Stimulated activated CD4-positive, alpha-beta T cell treated with anti-CD3 and anti-CD28 coated beads, Interleukin-1b, Interleukin-23, amount 100 ng/mL, for 4 hours (primary cell): ENCODE measurements around the gene VOPP1.

ENCODE experiments used
- DNase-seq, 2 donors: peaks; one replicate each; pipeline ENCODE4 v3.0.0-alpha.2; 2020; ENCODE audit warnings: low read depth in 2 of 2

Gene VOPP1

GRCh38 chr7:55469271-55469681 is 103.0 kb downstream of the VOPP1 start:
- no peak for DNase-seq

- DNase-seq, result no peak
Observed at GRCh38 chr7:55468495-55468894, 103.8 kb downstream of the VOPP1 start.

GRCh38 chr7:55467047-55467593 is 105.2 kb downstream of the VOPP1 start:
- no peak for DNase-seq

- DNase-seq, result no peak
Observed at GRCh38 chr7:55465691-55466090, 106.6 kb downstream of the VOPP1 start.

- DNase-seq, result no peak
Observed at GRCh38 chr7:55464422-55464821, 107.9 kb downstream of the VOPP1 start.

GRCh38 chr7:55463686-55464262 is 108.5 kb downstream of the VOPP1 start:
- no peak for DNase-seq

- no peak for DNase-seq
Observed at GRCh38 chr7:55458351-55458750, 114.0 kb downstream of the VOPP1 start.

GRCh38 chr7:55457801-55458200 is 114.5 kb downstream of the VOPP1 start:
- no peak for DNase-seq

GRCh38 chr7:55452971-55453370 is 119.3 kb downstream of the VOPP1 start:
- no peak for DNase-seq

GRCh38 chr7:55449992-55450535 is 122.2 kb downstream of the VOPP1 start:
- DNase-seq, result no peak

- no peak for DNase-seq
Observed at GRCh38 chr7:55449205-55449991, 122.9 kb downstream of the VOPP1 start.

- no peak for DNase-seq
Observed at GRCh38 chr7:55448526-55448925, 123.8 kb downstream of the VOPP1 start.

GRCh38 chr7:55444786-55445185 is 127.5 kb downstream of the VOPP1 start:
- no peak for DNase-seq

- DNase-seq, result no peak
Observed at GRCh38 chr7:55441774-55442522, 130.4 kb downstream of the VOPP1 start.

GRCh38 chr7:55441002-55441401 is 131.3 kb downstream of the VOPP1 start:
- no peak for DNase-seq

- DNase-seq, result no peak
Observed at GRCh38 chr7:55440040-55440690, 132.1 kb downstream of the VOPP1 start.

GRCh38 chr7:55439627-55440026 is 132.7 kb downstream of the VOPP1 start:
- DNase-seq, result no peak

GRCh38 chr7:55438757-55439525 is 133.4 kb downstream of the VOPP1 start:
- no peak for DNase-seq

- DNase-seq, result no peak
Observed at GRCh38 chr7:55438085-55438756, 134.1 kb downstream of the VOPP1 start.

GRCh38 chr7:55437375-55437774 is 134.9 kb downstream of the VOPP1 start:
- no peak for DNase-seq
